HL-60 (cell line): ENCODE results near the gene PRDM12.

Source experiments
- REST ChIP-seq: IDR thresholded peaks from 2 replicates; pipeline ENCODE4 v1.6.1; 2012; ENCODE audit warnings: low read depth; ENCODE audit not compliant: insufficient replicate concordance
- TF ChIP-seq, protein P1 (sequence below): IDR thresholded peaks from one replicate; pipeline ENCODE4 v1.5.1; 2011; ENCODE audit warnings: low read length, control low read depth, inconsistent platforms; ENCODE audit not compliant: insufficient read depth

DNA sequence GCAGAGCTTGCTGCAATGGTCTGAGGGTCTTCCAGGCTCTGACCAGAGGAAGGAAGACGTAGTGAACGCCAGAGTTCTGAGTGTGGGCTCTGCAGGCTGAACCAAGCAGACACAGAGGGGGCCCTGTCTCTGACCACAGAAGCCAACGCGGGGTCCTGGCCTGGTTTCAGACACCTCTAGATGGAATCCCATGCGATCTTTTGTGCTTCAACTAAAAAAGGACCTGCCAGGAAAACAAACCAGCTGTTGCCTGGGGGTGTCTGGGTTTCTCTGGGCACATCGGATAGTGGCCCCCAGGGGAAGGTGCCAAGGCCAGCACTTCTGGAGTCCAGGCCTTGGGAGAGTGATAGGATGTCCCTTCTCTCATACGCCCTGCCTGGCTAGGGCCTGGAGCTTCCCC is 12.9 kb downstream of the PRDM12 start:
- TF ChIP-seq, protein P1, sequence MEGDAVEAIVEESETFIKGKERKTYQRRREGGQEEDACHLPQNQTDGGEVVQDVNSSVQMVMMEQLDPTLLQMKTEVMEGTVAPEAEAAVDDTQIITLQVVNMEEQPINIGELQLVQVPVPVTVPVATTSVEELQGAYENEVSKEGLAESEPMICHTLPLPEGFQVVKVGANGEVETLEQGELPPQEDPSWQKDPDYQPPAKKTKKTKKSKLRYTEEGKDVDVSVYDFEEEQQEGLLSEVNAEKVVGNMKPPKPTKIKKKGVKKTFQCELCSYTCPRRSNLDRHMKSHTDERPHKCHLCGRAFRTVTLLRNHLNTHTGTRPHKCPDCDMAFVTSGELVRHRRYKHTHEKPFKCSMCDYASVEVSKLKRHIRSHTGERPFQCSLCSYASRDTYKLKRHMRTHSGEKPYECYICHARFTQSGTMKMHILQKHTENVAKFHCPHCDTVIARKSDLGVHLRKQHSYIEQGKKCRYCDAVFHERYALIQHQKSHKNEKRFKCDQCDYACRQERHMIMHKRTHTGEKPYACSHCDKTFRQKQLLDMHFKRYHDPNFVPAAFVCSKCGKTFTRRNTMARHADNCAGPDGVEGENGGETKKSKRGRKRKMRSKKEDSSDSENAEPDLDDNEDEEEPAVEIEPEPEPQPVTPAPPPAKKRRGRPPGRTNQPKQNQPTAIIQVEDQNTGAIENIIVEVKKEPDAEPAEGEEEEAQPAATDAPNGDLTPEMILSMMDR, result no peak
- TF ChIP-seq REST, result no peak
